MG63 (cell line): ENCODE measurements around the gene TET3. TPM values are rescaled to one million over a fixed set of nuclear protein-coding genes. Genes with fewer than 3 reads are reported as not detected.

Experiments used
- DNase-seq: peaks from one replicate; pipeline ENCODE4 v3.0.0-alpha.2; 2020
- H3K27me3 ChIP-seq: fragments of 250-450 bp; sonication (Bioruptor Pico); 2 replicates; pipeline ENCODE4 v1.5.1; 2020; ENCODE audit warnings: mild to moderate bottlenecking, moderate library complexity
- H3K36me3 ChIP-seq: fragments of 250-450 bp; sonication (Bioruptor Pico); 2 replicates; pipeline ENCODE4 v1.5.1; 2020; ENCODE audit warnings: mild to moderate bottlenecking, moderate library complexity
- H3K4me3 ChIP-seq: fragments of 250-450 bp; sonication (Bioruptor Pico); 2 replicates; pipeline ENCODE4 v1.5.1; 2020; ENCODE audit warnings: mild to moderate bottlenecking, moderate library complexity
- H3K9me3 ChIP-seq: fragments of 250-450 bp; sonication (Bioruptor Pico); 2 replicates; pipeline ENCODE4 v1.5.1; 2020; ENCODE audit warnings: mild to moderate bottlenecking, moderate library complexity
- total RNA-seq: library from RNA; depleted of rRNA; stranded (reverse); fragments of >200 nt; shearing (Covaris generic); gene quantifications from 2 replicates; pipeline ENCODE4 v1.2.3, GENCODE V29; 2014; ENCODE audit warnings: low replicate concordance

Gene TET3
- total RNA-seq, 1 experiment from 2014 or later: 2.1 TPM

DNA sequence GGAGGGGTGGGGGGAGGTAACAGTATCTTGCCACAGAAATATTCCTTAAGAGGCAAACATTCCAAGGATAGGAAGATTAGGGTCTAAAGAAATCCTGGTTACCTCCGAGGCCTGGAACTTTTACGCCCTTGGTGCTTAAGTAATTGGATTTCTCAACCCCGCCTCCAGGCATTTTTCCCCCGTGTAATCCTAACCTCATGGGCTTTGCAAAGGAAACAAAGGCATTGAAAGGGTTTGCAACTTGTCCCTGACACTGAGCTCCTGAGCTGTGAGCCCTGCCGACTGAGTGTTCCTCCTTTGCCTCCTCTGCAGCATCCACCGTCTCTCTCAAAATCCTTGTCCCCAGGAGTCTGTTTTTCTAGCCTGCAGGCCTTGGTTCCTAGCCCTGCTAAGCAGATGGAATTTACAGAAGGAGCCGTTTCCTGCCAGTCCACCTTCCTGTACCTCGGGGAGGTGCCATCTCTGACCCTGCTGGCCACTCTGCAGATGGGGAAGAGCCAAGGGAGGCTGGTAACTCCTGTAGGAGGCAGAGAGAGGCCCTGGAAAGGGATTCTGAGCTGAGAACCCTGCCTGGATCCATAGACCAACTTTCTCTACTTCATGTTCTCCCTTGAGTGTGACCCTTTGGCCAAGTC lies 24.2 kb downstream of the TET3 start:
- H3K9me3 ChIP-seq: no peaks in the 10 kb centered on the region
- no peak for DNase-seq
- peaks cover 11% of the 10 kb centered on the region for H3K36me3 ChIP-seq
- no peaks in the 10 kb centered on the region for H3K27me3 ChIP-seq
- no peak overlapping the region for H3K4me3 ChIP-seq

DNA sequence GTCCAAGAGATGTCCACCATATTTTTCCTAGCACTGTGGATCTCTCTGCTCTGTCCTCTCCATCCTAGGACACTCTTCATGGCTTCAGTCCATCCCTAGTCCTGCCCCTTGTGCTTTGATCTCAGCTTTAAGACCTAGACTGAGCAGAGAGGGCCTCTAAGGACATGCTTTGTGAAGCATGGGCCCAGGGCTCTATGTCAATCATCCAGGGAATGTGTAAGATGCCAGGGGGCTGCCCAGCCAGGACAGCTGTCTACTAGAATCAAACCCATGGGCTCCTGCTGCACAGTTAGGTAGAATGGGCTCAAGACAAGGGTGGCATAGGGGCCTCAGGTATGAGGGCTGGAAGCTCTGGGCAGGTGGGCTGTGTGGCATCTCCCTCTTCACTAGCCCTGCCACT lies 24.9 kb downstream of the TET3 start:
- DNase-seq: no peak
- H3K9me3 ChIP-seq: no peaks in the 10 kb centered on the region
- no peak overlapping the region for H3K4me3 ChIP-seq
- peaks cover 11% of the 10 kb centered on the region for H3K36me3 ChIP-seq
- no peaks in the 10 kb centered on the region for H3K27me3 ChIP-seq

DNA sequence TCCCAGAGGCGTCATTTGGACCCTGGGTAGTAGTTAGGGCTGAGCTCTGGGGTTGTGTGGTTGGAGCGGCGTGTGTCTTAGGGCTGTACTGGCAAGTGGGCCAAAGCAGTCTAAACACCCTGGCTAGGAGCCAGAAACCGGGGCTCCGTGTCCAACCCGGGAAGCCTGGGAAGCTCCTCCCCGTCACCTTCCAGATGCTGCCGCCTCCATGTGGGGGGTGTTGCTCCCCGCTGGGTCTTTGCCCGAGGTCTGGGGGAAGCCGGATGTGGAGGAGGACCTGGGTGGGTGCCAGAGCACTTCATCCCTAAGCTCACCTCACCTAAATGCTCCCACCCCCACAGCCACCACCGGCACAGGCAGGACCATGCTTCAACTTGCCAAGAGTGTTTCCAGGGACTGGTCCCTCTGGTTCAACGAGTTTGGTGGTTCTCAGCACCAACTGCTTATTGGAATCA lies 25.4 kb downstream of the TET3 start:
- Histone ChIP-seq H3K9me3 (no peaks in the 10 kb centered on the region), H3K4me3 (no peak overlapping the region), H3K27me3 (no peaks in the 10 kb centered on the region), H3K36me3 (peaks cover 10% of the 10 kb centered on the region)
- no peak for DNase-seq

DNA sequence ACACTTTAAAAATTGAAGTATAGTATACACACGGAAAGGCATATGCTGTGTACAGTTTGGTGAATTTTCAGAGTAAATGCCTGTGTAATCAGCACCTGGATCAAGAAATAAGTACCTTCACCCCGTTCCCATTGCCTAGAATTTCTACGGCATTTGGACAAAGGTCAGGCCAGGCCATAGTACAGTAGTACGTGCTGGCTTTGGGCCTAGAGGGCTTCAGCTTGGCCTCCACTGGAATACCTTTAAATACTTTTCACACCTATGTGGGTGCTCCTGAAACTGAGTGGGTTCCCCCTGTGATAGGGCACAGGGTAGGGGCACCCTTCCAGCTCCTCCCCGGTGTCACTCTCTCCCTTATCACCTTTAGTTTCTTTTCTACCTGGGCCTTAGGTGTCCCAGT lies 26.5 kb downstream of the TET3 start:
- Histone ChIP-seq H3K9me3 (no peaks in the 10 kb centered on the region), H3K4me3 (no peak overlapping the region), H3K36me3 (peaks cover 3% of the 10 kb centered on the region), H3K27me3 (no peaks in the 10 kb centered on the region)
- DNase-seq: no peak

DNA sequence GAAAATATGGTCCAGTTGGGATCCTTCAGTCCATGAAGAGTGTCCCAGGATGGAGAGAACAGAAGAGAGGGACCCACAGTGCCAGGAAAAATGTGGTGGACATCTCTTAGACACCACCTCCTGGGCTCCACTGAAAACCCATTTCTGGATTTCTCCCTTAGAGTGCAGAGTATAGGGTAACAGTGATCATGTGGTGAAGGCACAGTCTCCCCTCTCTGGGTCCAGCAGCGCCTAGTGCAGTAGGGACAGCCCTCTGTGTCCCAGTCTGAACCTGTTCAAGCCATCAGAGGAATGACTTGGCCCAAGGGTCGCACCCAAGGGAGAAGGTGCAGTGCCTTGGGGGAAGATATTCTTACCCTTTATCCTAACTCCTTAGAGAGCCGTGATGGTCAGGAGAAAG lies 30.1 kb downstream of the TET3 start:
- Histone ChIP-seq H3K36me3 (no peaks in the 10 kb centered on the region), H3K4me3 (no peak overlapping the region), H3K27me3 (no peaks in the 10 kb centered on the region), H3K9me3 (no peaks in the 10 kb centered on the region)
- no peak for DNase-seq

DNA sequence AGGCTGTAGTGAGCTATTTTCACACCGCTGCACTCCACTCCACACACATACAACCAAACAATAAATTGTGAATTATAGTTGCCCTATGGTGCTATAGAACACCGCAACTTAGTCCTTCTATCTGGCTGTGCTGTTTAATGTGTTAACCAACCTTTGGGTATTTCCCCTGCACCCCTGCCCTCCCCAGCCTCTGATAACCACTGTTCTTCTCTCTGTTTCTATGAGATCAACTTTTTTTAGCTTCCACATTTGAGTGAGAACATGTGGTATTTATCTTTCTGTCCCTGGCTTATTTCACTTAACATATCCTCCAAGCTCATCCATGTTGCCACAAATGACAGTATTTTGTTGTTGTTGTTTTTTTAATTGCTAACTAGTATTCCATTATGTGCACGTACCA lies 32.5 kb downstream of the TET3 start:
- Histone ChIP-seq H3K9me3 (no peaks in the 10 kb centered on the region), H3K36me3 (no peaks in the 10 kb centered on the region), H3K4me3 (no peak overlapping the region), H3K27me3 (no peaks in the 10 kb centered on the region)
- DNase-seq: no peak

DNA sequence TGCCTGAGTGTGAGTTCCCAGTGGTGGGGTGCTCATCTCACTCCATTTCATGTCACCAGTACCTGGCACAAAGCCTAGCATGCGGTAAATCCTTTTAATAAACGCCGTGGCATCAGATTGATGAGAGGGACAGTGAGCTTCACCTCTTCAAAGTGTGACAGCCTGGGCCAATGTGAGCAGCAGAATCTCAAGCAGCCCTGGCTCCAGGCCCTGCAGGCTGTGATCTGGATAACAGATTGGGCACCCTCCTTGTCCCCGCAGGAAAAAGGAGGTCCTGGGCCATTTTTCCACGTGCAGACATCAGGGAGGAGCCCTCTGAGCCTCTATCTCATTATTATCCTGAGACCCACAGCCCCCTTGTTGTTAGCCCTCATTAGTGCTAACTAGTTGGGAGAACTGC lies 34.8 kb downstream of the TET3 start:
- Histone ChIP-seq H3K36me3 (no peaks in the 10 kb centered on the region), H3K27me3 (no peaks in the 10 kb centered on the region), H3K4me3 (no peak overlapping the region), H3K9me3 (no peaks in the 10 kb centered on the region)
- DNase-seq: no peak

DNA sequence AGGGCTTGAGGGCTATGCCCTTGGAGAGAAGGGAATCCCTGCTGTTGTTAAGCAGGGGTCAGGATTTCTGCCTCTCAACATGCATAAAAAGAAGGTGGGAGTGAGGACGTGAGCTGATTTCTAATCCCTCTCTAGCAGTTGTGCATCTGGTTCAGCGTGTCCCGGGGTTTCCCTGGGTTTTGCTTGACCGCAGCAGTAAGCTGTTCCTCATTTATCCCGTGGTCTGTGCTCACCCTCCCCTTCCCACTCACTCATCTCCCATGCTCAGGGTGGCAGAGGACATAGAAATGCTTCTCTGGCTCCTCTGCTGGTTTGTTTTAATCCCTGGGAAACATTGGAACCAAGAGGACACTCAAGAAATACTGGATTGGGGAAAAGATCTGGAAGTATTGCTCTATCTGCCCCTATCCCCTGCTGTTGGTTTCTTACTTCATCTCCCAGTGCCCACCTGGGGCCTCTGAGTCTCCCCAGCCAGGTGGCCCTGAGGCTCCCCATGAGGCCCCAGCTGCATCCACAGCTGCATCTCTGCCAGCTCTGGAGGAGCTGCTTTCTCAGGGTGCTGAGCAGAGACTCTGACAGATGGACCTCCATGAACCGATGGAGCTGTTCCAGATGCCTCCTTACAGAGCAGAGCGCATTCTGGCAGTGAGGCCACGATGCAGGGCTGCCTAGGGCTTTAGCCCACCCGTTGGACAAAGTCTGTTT lies 36.1 kb downstream of the TET3 start:
- DNase-seq: no peak
- Histone ChIP-seq H3K4me3 (no peak overlapping the region), H3K27me3 (no peaks in the 10 kb centered on the region), H3K9me3 (no peaks in the 10 kb centered on the region), H3K36me3 (no peaks in the 10 kb centered on the region)

DNA sequence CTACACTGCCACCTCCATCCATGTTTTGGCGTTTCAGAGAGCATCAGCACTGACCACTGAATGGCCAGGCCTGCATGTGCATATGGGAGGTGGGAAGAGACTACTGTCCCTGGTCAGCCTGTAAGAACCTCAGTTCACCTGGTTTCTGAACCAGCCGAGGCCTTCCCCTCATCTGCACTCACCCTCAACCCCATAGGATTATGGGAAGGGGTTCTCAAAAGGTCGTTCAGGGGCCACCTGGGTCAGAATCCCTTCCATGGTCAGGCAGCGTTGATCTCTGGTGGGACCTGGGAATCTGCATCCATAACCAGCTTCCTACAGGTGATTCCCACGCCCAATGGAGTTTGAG lies 36.7 kb downstream of the TET3 start:
- H3K27me3 ChIP-seq: no peaks in the 10 kb centered on the region
- no peaks in the 10 kb centered on the region for H3K9me3 ChIP-seq
- no peak overlapping the region for H3K4me3 ChIP-seq
- DNase-seq: no peak
- H3K36me3 ChIP-seq: no peaks in the 10 kb centered on the region

DNA sequence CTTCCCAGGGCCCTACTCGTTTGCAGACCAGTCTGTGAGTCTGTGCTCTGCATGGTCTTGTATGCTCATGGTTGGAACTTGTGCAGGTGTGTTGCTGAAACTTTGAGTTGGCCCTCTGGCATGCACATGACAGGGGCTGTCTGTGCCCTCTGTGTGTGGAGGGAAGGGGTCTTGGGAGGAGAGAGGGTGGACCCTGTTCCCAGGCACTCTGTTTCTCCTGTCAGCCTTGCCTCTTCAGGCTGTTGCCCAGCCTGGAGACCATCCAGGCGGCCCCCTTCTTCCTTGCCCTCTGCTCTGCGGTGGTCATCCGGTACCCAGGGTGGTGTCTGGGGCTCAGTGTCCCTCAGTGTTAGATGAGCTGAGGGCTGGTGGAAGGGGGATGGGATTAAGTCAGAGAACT lies 39.5 kb downstream of the TET3 start:
- H3K27me3 ChIP-seq: no peaks in the 10 kb centered on the region
- no peak overlapping the region for H3K4me3 ChIP-seq
- H3K9me3 ChIP-seq: no peaks in the 10 kb centered on the region
- no peak for DNase-seq
- H3K36me3 ChIP-seq: peaks cover 5% of the 10 kb centered on the region; the same call in 1 of the 2 replicates

DNA sequence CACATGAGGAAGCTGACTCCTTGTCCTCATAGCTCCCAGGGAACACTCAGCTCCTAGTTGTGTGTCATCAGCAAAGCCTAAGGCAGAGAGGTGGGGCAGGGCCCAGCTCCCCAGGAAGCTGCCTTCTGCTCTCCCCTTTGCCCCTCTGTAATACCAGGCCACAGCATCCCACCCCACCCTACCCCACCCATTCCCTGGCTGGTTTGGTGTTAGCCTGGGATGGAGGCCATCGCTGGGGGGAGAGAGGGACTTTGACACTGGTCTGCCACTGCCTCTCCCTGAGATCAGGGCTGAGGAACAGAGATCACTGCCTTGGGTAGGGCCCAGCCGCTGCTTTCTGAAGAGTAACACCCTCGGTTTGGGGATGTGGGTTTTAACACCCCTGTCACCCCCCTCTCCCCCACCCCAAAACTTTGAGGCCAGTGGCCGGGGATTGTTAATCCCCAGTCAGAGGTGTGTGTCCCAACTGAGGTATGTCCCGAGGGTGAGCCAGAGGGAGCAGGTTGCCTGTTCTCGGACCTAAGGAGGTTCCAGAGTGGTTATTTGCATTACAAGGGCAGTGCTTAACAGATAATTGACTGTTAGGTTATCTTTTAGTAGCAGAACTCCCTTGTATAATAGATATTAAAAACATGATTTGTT lies 41.4 kb downstream of the TET3 start:
- DNase-seq: no peak
- Histone ChIP-seq H3K9me3 (no peaks in the 10 kb centered on the region), H3K27me3 (no peaks in the 10 kb centered on the region), H3K4me3 (no peak overlapping the region), H3K36me3 (peaks cover 5% of the 10 kb centered on the region; the same call in 1 of the 2 replicates)

DNA sequence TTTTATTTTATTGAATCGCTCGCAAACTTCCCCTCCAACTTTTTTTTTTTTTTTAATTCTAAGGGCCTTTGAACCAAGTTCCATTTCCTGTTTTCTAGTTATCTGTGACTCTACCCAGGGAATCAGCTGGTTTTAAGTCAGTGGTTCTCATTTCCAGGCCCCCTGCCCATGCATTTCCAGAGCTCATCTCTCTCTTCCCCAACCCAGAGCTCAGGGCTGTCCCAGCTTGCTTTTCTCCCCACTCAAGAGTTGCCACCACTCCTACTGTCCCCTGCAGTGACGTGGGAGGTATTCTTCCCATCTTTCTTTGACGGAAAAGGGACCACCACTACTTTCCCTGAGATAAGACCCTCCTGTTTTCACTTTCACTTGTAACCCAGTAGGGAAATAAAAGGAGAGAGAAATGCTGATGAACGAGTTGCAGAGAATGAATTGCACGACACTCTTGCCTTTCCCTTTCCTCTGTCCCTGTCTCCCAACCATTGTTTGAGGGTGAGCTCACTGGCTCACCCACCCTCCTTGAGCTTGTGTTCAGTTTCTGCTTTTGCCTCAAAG lies 42.1 kb downstream of the TET3 start:
- H3K4me3 ChIP-seq: no peak overlapping the region
- no peak for DNase-seq
- H3K9me3 ChIP-seq: no peaks in the 10 kb centered on the region
- H3K36me3 ChIP-seq: peaks cover 5% of the 10 kb centered on the region; the same call in 1 of the 2 replicates
- no peaks in the 10 kb centered on the region for H3K27me3 ChIP-seq

DNA sequence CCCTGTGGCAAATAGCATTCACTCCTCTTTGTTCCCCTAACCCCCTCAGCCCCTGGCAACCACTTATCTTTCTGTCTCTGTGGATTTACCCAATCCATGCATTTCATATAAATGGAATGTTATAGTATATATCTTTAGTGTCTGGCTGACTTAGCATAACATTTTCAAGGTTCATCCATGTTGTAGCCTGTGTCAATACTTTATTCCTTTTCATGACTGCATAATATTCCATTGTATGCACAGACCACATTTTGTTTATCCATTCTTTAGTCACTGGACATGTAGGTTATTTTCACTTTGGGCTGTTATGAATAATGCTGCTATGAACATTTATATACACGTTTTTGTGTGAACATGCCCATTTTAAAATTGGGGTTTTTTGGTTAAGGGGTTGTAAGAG lies 42.8 kb downstream of the TET3 start:
- DNase-seq: no peak
- Histone ChIP-seq H3K27me3 (no peaks in the 10 kb centered on the region), H3K4me3 (no peak overlapping the region), H3K36me3 (peaks cover 5% of the 10 kb centered on the region; the same call in 1 of the 2 replicates), H3K9me3 (no peaks in the 10 kb centered on the region)

DNA sequence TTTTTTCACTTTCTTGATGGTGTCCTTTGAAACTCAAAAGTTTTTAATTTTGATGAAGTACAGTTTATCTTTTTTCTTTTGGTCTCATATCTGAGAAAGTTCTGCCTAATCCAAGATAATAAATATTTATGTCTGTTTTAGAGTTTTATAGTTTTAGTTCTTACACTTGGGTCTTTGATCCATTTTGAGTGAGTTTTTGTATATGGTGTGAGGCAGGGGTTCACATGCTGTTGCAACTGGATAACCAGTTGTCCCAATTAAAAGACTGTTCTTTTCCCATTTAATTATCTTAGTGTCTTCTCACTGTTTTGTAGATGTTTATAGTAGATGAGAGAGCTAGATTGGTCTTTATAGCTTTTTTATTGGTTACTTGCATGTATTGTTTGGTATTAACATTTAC lies 43.6 kb downstream of the TET3 start:
- Histone ChIP-seq H3K4me3 (no peak overlapping the region), H3K9me3 (no peaks in the 10 kb centered on the region), H3K36me3 (peaks cover 5% of the 10 kb centered on the region; the same call in 1 of the 2 replicates), H3K27me3 (no peaks in the 10 kb centered on the region)
- DNase-seq: no peak

DNA sequence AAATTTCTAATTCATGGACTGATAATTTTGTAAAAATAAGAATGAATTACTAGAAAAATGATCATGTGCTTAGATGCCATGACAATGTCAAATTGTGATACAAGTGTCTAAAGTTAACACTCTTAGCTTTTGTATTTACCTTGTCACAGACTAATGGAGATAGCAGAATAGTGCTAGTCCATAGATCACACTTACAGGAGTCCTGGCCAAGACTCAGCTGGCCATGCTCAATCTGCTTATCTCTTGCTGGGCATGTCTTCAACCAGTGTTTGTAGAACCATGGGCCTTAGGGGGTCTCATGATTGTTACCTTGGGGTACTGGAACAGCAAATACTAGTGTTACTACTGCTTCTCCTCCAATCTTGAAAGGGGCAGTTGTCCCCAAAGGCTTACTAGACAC lies 44.0 kb downstream of the TET3 start:
- DNase-seq: no peak
- no peaks in the 10 kb centered on the region for H3K9me3 ChIP-seq
- no peaks in the 10 kb centered on the region for H3K27me3 ChIP-seq
- peaks cover 5% of the 10 kb centered on the region; the same call in 1 of the 2 replicates for H3K36me3 ChIP-seq
- no peak overlapping the region for H3K4me3 ChIP-seq

DNA sequence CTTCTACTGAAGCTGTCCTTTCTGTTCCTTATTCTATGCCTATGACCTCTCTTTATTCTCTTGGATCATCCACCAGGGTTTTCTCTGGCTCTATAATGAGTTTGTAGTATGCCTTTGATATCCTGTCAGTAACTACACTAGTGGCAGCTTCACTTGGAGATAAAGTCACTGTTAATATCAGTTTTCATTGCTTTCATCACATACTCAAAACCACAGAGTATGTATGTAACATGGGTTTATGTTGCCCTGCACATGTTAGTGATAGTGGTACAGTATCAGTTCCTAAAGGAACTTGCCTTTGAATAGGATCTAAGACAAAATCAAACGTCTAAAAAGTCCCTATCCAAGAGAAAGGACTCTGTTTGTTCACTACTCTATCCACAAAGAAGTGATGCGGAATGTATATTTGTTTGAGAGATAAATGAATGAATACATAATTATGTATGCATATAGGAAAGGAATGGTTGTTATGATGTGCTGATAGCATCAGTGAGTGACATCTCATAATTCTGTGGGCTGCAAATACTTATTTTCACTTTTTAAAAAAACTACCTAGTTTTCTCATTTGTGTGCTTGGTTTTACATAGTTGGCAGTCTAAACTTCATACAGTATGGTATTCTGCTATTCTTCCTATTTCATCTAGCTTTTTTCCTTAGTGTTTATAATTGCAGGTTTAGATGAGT lies 45.1 kb downstream of the TET3 start:
- no peak for DNase-seq
- Histone ChIP-seq H3K9me3 (no peaks in the 10 kb centered on the region), H3K27me3 (no peaks in the 10 kb centered on the region), H3K4me3 (no peak overlapping the region), H3K36me3 (peaks cover 5% of the 10 kb centered on the region; the same call in 1 of the 2 replicates)

DNA sequence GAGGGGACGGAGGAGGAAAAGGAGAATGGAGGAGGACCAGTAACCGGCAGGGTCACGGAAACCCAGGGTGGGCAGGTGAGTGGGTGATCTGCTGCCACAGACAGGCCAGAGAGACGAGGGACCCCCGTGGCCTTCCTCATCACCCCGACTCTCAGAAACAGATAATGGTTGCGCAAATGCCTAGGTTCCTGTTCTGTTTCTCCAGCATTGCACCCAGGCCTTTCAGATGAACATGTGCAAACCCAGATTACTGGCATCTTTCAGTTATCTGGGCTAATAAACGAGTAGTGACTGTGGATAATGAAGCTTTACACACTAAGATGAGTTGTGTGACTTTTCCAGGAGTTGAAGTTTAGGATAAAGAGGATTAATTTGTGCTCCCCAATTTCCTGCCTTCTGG lies 46.5 kb downstream of the TET3 start:
- H3K27me3 ChIP-seq: no peaks in the 10 kb centered on the region
- DNase-seq: no peak
- no peak overlapping the region for H3K4me3 ChIP-seq
- H3K9me3 ChIP-seq: no peaks in the 10 kb centered on the region
- H3K36me3 ChIP-seq: peaks cover 5% of the 10 kb centered on the region; the same call in 1 of the 2 replicates
